ENCODE data around the gene SLC6A5. TPM values are rescaled to one million over a fixed set of nuclear protein-coding genes. Genes with fewer than 3 reads are reported as not detected.

Gene SLC6A5
- total and polyA plus RNA-seq, 2 of the 4 experiments (the other 2 are of a cell fraction) = not detected

DNA sequence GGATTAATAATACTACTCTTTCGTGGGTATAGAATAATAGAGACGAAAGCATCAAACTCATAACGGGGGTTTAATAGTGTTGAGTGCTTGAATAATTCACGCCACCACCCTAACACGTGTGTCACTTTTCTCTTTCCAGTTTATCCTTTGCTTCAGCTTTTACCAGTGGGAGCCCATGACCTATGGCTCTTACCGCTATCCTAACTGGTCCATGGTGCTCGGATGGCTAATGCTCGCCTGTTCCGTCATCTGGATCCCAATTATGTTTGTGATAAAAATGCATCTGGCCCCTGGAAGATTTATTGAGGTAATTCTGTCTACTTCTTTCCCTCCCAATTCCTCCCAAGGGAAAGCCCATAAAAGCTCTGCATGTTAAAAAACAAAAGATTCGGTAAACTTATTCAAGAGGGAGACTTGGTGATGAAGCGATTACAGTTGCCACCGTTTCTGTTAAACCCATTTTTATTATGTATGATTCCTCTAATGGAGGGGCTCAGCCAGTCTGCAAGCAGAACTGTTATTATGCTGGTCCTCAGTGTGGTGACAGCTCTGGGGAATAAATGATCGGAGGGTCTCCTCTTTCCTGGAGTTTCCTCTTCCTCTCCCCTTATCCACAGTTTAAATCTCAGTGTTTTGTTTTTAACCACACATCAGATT is 52.9 kb downstream of the SLC6A5 start:
- Histone ChIP-seq H2BK20ac (ENCODE audit: low read depth, low read length) (no peak overlapping the region), H2AFZ (replicated peaks; ENCODE audit: low read length, poor library complexity) (no peak overlapping the region), H3K4ac (ENCODE audit: low read depth, low read length) (no peak overlapping the region), H2BK15ac (ENCODE audit: low read depth, low read length) (no peak overlapping the region), H3K9me1 (ENCODE audit: insufficient read depth, low read length) (no peaks in the 10 kb centered on the region), H2AK9ac (replicated peaks; ENCODE audit: low read depth, low read length, poor library complexity) (no peak overlapping the region), H3K79me1 (ENCODE audit: low read depth in 1 of 2, low read length in 2 of 2) (no peaks in the 10 kb centered on the region), H3K27ac (ENCODE audit: insufficient read depth, low read length) (no peak overlapping the region), H2AK5ac (ENCODE audit: low read depth, low read length) (no peak overlapping the region), H3K4me1 (ENCODE audit: control insufficient read depth, insufficient read depth, low read length) (no peaks in the 10 kb centered on the region), H2BK5ac (ENCODE audit: low read depth, low read length, poor library complexity, severe bottlenecking) (no peak overlapping the region), H3K18ac (ENCODE audit: low read depth, low read length) (no peak overlapping the region), H4K8ac (ENCODE audit: low read depth in 2 of 2, low read length in 2 of 2) (no peak overlapping the region), H3K9me3 (ENCODE audit: control insufficient read depth, insufficient read depth, low read length) (no peaks in the 10 kb centered on the region), H3K36me3 (ENCODE audit: control insufficient read depth, insufficient read depth, low read length) (no peaks in the 10 kb centered on the region), H4K20me1 (ENCODE audit: insufficient read depth, low read length) (no peaks in the 10 kb centered on the region), H3K23ac (ENCODE audit: low read depth, low read length) (no peak overlapping the region), H3K4me2 (ENCODE audit: low read depth, low read length) (no peak overlapping the region), H3K56ac (ENCODE audit: extremely low read depth, insufficient read depth, low read length) (no peak overlapping the region), H3K14ac (replicated peaks; ENCODE audit: low read depth, low read length) (no peak overlapping the region), H3K27me3 (ENCODE audit: control insufficient read depth, insufficient read depth, low read length) (no peaks in the 10 kb centered on the region), H4K91ac (ENCODE audit: insufficient read depth, low read depth, low read length) (no peak overlapping the region), H3K4me3 (ENCODE audit: insufficient read depth, low read depth, low read length) (no peak overlapping the region), H4K5ac (ENCODE audit: low read depth, low read length) (no peak overlapping the region), H2BK120ac (ENCODE audit: low read depth, low read length) (no peak overlapping the region), H3K9ac (ENCODE audit: low read depth, low read length) (no peak overlapping the region)
- TF ChIP-seq MXI1 (IDR thresholded peaks at IDR 0.05; ENCODE audit: borderline replicate concordance, low read depth, low read length) (no peak), MAZ (IDR thresholded peaks at IDR 0.05; ENCODE audit: borderline replicate concordance, low read depth, low read length) (no peak), BHLHE40 (IDR thresholded peaks at IDR 0.05; ENCODE audit: low read depth, low read length) (no peak), FOS (IDR thresholded peaks at IDR 0.05; ENCODE audit: low read depth, low read length) (no peak), POLR2A (IDR thresholded peaks at IDR 0.05; ENCODE audit: low read depth, low read length) (no peak)
- TF ChIP-seq, protein P1, sequence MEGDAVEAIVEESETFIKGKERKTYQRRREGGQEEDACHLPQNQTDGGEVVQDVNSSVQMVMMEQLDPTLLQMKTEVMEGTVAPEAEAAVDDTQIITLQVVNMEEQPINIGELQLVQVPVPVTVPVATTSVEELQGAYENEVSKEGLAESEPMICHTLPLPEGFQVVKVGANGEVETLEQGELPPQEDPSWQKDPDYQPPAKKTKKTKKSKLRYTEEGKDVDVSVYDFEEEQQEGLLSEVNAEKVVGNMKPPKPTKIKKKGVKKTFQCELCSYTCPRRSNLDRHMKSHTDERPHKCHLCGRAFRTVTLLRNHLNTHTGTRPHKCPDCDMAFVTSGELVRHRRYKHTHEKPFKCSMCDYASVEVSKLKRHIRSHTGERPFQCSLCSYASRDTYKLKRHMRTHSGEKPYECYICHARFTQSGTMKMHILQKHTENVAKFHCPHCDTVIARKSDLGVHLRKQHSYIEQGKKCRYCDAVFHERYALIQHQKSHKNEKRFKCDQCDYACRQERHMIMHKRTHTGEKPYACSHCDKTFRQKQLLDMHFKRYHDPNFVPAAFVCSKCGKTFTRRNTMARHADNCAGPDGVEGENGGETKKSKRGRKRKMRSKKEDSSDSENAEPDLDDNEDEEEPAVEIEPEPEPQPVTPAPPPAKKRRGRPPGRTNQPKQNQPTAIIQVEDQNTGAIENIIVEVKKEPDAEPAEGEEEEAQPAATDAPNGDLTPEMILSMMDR (conservative IDR thresholded peaks at IDR 0.05; ENCODE audit: low read depth, low read length) = no peak
- TF ChIP-seq, protein P2, sequence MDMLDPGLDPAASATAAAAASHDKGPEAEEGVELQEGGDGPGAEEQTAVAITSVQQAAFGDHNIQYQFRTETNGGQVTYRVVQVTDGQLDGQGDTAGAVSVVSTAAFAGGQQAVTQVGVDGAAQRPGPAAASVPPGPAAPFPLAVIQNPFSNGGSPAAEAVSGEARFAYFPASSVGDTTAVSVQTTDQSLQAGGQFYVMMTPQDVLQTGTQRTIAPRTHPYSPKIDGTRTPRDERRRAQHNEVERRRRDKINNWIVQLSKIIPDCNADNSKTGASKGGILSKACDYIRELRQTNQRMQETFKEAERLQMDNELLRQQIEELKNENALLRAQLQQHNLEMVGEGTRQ (IDR thresholded peaks at IDR 0.05; ENCODE audit: low read depth, low read length) = no peak
- POLR2A ChIA-PET (ENCODE audit: unreplicated experiment) = no interaction called here
- ATAC-seq (ENCODE audit: low read depth) = no peak
- BruUV-seq (replicated peaks) = no TSS peak
- CTCF ChIA-PET = no interaction called here
- in situ Hi-C loops (cut with MboI; ENCODE audit: low sequenced_read_pairs) = no loop called here
- WGBS, 2 experiments (ENCODE audit: extremely low coverage in 2 of 2, insufficient read length in 1 of 2) = no CpG with 5 or more reads among the region's 13 CpGs
- DNase-seq = no peak
- dilution Hi-C loops (cut with HindIII; ENCODE audit: low sequenced_read_pairs, unreplicated experiment) = no loop called here
- intact Hi-C loops (cut with micrococcal nuclease) = no loop called here

Data from IMR-90 (cell line).